ENCODE measurements around the gene SORBS1.

- no peak for TF ChIP-seq ZFX (CRISPR knock-in tag; IDR thresholded peaks at IDR 0.05; ENCODE audit: low read depth)
- no peak for TF ChIP-seq RXRA (CRISPR knock-in tag; IDR thresholded peaks at IDR 0.05)
Observed at GRCh38 chr10:95573964-95574604, 12.9 kb upstream of the SORBS1 start.
